ENCODE results near the gene HOXC5. TPM values are rescaled to one million over a fixed set of nuclear protein-coding genes. Genes with fewer than 3 reads are reported as not detected.

Gene HOXC5
- total RNA-seq, 1 donor from 2014 or later, result not detected

- Mint-ChIP-seq H3K4me3 (ENCODE audit: unreplicated experiment) (no peak overlapping the region), H3K4me1 (ENCODE audit: unreplicated experiment) (peaks cover 7% of the 10 kb centered on the region), H3K9me3 (ENCODE audit: unreplicated experiment) (peaks cover 4% of the 10 kb centered on the region), H3K27ac (ENCODE audit: unreplicated experiment) (no peak overlapping the region), H3K27me3 (ENCODE audit: unreplicated experiment) (peaks cover 81% of the 10 kb centered on the region), H3K36me3 (ENCODE audit: unreplicated experiment) (no peaks in the 10 kb centered on the region)
- no peak for DNase-seq (ENCODE audit: extremely low spot score, unreplicated experiment)
- TF ChIP-seq CTCF (IDR thresholded peaks at IDR 0.05), result no peak
Observed at GRCh38 chr12:54037360-54038283, 4.8 kb downstream of the HOXC5 start.

GRCh38 chr12:54038284-54038870 is 5.5 kb downstream of the HOXC5 start:
- TF ChIP-seq CTCF (IDR thresholded peaks at IDR 0.05), result no peak
- Mint-ChIP-seq H3K9me3 (ENCODE audit: unreplicated experiment) (no peaks in the 10 kb centered on the region), H3K36me3 (ENCODE audit: unreplicated experiment) (no peaks in the 10 kb centered on the region), H3K4me3 (ENCODE audit: unreplicated experiment) (no peak overlapping the region), H3K4me1 (ENCODE audit: unreplicated experiment) (peaks cover 6% of the 10 kb centered on the region), H3K27ac (ENCODE audit: unreplicated experiment) (no peak overlapping the region), H3K27me3 (ENCODE audit: unreplicated experiment) (peaks cover 81% of the 10 kb centered on the region)
- no peak for DNase-seq (ENCODE audit: extremely low spot score, unreplicated experiment)

GRCh38 chr12:54038871-54039414 is 6.1 kb downstream of the HOXC5 start:
- peaks cover 4% of the 10 kb centered on the region for H3K4me1 Mint-ChIP-seq (ENCODE audit: unreplicated experiment)
- H3K27ac Mint-ChIP-seq (ENCODE audit: unreplicated experiment), result no peak overlapping the region
- no peaks in the 10 kb centered on the region for H3K9me3 Mint-ChIP-seq (ENCODE audit: unreplicated experiment)
- H3K27me3 Mint-ChIP-seq (ENCODE audit: unreplicated experiment), result peaks cover 83% of the 10 kb centered on the region
- no peaks in the 10 kb centered on the region for H3K36me3 Mint-ChIP-seq (ENCODE audit: unreplicated experiment)
- no peak overlapping the region for H3K4me3 Mint-ChIP-seq (ENCODE audit: unreplicated experiment)
- no peak for DNase-seq (ENCODE audit: extremely low spot score, unreplicated experiment)
- no peak for TF ChIP-seq CTCF (IDR thresholded peaks at IDR 0.05)

GRCh38 chr12:54039417-54040147 is 6.7 kb downstream of the HOXC5 start:
- Mint-ChIP-seq H3K36me3 (ENCODE audit: unreplicated experiment) (no peaks in the 10 kb centered on the region), H3K9me3 (ENCODE audit: unreplicated experiment) (no peaks in the 10 kb centered on the region), H3K27ac (ENCODE audit: unreplicated experiment) (no peak overlapping the region), H3K4me1 (ENCODE audit: unreplicated experiment) (no peaks in the 10 kb centered on the region), H3K27me3 (ENCODE audit: unreplicated experiment) (peaks cover 85% of the 10 kb centered on the region), H3K4me3 (ENCODE audit: unreplicated experiment) (no peak overlapping the region)
- DNase-seq (ENCODE audit: extremely low spot score, unreplicated experiment), result no peak
- no peak for TF ChIP-seq CTCF (IDR thresholded peaks at IDR 0.05)
